Activated effector memory CD4-positive, alpha-beta T cell treated with anti-CD3 and anti-CD28 coated beads, Interleukin-2, amount 50 U/mL, for 16 hours (primary cell): ENCODE measurements around the gene RAMP1.

Experiments used
- DNase-seq: peaks from one replicate; pipeline ENCODE4 v3.0.0-alpha.2; 2020

The RAMP1 gene

DNA sequence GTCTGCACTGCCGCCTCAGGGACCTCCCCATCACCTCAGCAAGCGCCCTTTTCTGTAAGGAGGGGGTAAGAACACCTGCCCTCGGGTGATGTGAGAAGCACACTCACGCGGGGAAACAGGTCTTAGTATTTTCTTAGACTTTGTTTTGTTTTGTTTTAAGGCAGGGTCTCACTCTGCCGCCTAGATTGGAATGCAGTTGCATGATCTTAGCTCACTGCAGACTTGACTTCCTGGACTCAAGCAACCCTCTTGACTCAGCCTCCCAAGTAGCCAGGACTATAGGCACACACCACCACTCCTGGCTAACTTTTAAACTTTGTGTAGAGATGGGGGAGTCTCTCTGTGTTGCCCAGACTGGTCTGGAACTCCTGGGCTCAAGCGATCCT is 37.1 kb downstream of the RAMP1 start:
- peak; percentile 6 for DNase-seq

DNA sequence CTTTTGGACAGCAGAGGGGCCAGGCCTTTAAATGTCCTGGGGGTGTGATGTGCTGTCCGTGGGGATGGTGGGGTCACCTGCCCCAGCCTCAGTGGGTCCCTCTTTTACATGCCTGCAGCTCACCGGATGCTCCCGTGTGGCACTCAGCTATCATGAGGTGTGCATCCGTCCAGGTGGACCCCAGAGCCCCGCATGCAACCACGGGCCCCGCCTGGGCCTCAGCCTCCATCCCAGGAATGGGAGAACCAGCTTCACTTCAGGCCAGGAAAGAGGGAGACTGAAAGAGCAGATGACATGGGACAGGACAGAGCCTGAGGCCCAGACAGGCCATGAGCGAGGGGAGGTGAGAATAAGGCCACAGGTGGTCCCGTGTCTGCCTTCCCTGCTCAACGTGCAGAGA is 37.5 kb downstream of the RAMP1 start:
- DNase-seq = peak; percentile 53

DNA sequence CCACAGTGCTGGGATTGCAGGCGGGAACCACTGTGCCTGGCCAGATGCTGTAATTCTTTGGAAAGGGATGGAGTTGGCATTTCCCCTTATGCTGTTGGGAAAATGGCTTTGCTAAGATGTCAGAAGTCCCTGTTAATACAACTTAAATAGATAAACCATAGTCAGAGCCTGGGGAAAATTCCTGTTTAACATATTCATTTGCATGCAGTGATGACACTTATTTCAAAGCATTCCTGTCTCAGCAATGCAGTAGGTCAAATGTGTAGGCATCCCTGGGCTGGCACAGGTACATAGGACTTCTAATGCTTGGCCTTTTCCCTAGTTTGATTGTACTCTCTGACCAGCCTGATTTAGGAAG is 38.6 kb downstream of the RAMP1 start:
- DNase-seq = no peak

DNA sequence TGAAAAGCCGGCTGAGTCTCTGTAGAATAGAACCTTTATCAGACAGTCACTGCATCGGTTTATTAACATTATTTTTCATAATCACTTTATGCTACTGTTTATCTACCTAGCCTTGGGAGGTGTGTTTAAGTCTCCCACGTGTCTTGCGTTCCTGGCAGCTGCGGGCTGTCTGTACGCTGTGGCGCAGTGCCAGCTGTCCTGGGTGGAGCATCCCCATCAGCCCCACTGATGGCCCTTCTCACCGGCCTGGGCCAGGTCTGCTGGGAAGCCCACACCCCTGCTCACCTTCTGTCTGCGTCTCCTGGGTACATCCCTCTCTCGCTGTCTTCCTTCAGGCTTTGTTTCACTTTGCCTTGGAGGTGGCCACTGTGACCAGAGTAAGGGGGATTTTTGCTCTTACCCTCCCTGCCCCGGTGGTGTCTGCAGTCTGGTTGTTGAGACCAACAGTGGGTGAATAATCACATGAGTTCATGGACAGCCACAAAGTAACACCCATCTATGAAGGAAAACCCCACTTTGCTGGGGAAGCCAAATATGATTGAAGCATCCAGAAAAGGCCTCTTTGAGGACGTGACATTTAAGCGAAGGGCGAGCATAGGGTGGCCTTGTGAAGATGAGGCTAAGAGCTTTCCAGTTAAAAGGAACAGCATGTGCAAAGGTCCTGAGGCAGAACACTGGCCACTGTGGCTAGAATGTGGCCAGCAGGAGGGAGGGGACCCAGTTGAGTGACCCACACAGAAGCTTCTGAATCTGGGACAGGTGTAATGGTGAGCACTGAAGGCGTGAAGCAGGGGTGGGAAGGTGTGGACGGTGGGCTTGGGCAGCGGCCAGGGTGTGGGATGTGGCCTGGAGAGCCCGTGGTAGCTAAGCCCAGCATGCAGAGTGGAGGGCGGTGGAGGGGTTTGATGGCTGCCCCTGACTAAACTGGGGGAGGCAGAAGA is 41.7 kb downstream of the RAMP1 start:
- peak; percentile 51 for DNase-seq

DNA sequence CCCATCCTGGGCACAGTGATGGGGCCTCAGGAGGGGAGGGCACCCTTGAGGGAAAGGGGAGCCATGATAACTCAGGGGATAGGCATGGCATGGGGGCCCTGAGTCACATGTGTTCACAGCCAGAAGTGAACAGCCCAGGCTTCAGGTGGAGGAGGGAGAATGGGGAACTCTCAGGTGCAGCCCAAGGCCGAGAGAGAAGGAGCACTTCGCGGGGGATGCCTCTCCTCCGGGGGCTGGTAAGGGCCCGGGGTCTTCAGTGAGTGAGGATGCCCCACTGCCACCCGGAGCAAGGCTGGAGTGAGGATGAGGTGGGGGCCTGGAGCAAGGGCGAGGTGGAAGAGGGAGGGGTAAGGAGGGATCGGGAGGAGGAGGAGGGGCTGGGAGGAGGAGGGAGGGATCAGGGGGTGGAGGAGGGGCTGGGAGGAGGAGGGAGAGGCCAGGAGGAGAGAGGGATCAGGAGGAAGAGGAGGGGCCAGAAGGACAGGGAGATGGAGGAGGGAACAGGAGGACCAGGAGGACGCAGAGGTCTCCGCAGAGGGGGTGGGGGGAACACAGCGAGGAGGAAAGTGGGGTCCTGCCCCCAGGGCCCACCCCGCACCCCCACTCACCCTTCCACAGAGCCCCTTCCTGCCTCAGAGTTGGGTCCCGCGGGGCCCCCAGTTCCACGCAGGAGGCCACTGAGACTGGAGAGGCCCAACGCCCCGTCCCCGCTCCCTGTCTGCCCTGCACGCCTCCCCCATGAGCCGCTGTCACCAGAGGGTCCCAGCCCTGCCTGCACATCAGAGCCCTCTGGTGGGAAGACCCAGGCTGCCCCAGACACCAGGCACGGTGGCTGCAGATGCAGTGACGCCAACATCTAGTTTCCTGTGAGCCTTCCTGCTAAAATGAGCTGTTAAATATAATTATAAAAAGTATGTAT is 42.8 kb downstream of the RAMP1 start:
- DNase-seq = peak; percentile 48

DNA sequence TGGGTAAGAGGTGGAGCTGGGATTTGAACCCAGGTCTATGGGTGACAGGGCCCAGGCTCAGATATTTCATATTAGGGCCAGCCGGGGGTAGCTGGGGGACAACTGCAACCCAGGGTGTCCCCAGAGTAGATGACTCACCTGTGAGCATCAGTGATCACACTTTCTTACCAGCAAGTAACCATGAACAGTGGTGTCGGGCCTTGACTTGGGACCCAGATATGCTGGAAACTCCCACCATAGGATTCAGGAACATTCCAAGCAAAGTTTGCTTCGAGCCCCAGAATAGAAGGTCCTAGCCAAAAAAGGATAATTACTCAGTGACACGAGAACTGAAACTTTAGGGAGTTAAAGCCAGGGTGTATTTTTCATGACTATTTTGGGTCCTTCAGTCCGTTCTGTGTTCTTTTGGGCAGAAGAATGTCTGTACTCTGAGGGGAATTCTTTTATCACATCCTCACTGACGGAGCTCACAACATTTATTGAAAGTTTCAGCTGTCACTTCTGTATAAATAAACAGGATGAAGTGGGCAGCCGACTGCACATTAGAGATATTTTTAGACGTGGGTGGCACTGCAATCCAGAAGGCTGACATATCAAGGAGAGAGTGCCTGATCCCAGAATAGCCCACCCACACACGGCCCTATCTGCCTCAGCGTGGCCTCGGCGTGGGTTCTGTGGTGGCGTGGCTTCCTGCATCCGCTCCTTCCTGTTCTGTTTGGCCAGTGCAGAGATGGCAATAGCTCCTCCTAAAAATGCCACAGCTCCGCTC is 45.6 kb downstream of the RAMP1 start:
- peak; percentile 44 for DNase-seq

DNA sequence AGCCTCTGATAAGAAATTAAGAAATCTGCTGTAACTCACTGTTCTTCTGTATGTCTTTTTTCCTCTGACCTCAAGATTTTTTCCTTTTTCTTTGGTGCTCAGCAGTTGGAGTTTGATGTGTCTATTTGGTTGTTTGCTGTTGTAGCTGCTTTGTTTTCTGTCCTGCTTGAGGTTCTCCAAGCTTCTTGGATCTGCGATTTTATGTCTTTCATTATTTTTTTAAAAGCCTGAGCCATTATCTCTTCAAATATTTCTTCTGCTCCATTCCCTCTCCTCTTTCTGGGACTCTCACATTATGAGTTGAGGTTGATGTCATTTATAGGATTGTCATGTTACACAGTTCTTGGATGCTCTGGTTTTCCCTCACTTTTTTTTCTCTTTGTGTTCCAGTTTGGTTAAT is 47.7 kb downstream of the RAMP1 start:
- DNase-seq = no peak

DNA sequence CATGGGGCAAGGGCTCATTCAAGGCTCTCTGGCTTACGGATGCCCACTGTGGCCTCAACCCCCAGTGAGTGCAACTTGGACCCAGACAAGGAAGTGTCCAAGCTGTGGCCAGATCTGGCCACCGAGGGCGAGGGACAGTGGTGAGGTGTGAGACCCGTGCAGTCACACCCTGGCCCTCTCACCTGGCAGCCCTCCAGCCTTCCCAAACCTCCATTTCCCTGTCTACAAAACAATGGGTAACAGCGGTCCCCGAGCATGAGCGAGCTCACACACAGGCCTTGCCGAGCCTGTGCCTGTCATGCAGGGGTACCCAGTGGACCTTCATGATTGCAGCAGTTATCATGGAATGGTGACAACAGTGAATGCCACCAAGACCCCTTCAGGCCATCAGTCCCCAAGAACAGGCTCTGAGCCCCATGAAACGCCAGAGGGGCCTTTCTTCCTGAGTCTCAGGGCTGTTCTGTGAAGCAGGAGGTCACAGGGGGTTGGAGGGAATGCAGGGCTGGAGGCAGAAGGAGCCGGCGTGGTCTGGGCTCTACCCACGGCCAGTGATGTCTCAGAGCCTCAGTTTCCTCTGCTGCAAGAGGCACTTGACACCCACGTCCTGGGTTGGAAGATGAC is 49.8 kb downstream of the RAMP1 start:
- DNase-seq = peak; percentile 51

DNA sequence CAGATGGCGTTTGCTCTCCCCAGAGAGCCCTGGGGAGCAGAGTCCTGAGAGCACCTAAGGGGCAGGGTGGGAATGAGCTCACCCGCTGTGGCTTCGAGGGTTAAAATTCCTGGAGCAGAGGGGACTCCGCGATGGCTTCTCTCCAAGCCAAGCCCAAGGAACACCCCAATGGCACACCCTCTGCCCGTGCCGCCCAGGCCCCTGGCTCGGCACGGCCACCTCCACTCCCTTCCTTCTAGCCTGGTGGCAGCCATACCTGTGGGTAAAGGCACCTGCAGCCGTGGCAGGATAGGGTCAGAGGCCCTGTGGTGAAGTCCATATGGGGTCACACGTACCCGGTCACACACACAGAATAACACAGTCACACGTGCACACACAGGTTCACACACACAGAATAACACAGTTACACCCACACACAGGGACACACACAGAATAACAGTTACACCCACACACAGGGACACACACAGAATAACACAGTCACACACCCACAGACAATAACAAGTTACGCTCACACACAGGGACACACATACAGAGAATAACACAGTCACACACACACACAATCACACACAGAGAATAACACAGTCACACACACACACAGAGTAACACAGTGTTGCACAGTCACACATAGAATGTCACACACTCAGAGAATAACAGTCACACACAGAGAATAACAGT is 50.5 kb downstream of the RAMP1 start:
- DNase-seq = peak; percentile 48

DNA sequence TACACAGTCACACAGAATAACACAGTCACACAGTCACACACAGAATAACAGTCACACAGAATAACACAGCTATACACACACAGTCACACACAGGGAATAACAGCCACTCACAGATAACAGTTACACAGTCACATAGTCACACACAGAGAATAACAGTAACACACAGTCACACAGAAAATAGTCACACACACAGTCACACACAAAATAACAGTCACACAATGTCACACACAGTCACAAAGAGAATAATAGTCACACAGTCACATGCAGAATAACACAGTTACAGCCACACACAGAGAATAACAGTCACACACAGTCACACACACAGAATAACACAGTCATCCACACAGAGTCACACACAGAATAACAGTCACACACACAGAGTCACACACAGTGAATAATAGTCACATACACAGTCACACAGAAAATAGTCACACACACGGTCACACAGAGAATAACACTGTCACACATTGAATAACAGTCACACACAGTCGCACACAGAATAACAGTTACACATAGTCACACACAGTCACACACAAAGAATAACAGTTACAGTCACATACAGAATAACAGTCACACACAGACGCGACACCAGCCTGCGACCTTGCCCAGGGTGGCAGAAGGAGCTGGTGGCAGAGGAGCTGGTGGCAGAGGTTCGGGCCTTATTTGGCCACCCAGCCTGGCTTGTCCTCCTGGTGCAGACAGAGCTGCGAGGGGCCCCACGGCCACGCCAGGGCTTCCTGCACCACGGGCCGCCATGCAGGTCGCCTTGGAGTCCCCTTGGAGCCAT is 51.3 kb downstream of the RAMP1 start:
- DNase-seq = peak; percentile 50

DNA sequence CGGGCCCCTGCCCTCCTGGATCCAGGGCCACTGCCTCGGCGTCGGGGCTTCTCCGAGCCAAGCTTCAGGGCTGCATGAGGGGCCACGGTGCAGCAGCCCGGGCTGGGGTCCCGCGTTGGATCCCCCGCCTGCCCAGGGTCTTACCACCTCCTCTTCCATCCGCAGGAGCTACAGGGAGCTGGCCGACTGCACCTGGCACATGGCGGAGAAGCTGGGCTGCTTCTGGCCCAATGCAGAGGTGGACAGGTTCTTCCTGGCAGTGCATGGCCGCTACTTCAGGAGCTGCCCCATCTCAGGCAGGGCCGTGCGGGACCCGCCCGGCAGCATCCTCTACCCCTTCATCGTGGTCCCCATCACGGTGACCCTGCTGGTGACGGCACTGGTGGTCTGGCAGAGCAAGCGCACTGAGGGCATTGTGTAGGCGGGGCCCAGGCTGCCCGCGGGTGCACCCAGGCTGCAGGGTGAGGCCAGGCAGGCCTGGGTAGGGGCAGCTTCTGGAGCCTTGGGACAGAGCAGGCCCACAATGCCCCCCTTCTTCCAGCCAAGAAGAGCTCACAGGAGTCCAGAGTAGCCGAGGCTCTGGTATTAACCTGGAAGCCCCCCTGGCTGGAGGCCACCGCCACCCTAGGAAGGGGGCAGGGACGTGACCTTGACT is 52.1 kb downstream of the RAMP1 start:
- DNase-seq = peak; percentile 58

DNA sequence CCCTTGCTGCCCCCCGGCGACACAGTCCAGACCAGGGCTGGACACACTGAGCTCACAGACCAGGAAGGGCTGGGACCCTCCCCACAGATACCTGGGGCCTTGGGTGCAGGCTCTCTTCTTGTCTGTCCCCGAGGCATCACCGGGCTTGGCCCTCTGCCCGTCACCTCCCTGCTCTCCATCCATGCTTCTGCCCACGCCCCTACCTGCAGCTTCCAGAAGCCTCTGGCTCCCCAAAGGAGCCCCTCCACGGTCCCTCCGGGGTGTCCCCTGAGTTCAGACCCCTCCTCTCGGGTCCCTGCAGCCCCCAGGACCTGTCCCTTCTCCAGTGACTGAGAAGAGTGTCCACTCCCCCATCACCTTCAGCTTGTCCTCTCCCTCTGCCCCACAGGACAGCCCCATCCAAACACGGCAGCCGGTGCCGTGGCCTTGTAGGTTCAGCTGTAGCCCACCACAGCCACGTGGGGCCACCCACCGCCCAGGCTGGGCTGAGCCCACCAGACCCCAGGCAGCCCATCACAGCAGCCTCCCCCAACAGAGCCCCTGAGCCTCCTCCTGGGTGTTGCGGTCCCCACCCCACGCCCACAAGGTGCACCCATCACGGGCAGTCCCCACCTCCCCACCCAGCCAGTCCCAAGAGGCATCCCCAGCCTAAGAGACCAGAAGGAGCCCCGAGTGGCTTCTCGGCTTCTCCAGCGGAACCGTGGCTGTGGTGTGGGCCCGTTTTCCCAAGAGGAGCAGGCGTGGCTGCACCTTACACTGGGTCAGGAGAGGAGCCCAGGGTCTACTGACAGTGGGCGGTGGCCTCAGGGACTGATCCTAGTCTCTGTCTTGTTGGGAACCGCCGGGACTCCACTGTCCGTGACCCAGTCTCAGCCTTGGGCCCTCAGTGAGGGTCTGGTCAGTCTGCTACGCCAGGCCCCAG is 53.1 kb downstream of the RAMP1 start:
- DNase-seq = peak; percentile 57

DNA sequence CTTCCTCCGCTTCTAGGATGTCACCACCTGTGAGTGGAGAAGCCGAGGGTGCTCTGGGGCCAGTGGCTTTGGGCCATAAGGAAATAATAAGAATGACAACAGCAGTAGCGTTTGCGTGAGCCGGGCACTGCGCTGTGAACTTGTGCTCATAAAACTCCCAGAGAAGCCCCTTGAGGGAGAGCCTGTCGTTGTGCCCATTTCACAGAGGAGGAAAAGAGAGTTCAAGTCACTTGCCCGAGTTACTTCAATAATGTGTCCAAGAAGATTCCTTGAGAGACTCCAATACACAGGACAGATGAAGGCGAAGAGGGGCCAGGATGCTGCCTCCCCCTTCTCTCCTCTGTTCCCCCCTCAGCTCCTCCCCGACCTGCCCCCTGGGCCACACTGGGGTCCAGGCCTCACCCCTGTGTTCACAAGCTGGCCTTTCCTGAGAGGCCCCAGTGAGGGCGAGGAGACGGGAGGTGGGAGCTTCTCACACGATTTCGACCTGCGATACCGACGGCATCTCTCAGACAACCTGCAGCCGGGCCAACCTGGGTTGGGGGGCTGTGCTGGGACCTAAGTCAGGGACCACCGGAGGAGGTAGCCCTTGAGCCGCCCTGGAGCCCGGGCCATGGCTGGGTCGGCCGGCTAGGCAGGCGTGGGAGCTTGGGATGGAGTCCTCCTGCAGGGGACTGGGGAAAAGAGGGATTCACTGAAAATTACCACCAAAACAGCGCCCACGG is 53.9 kb downstream of the RAMP1 start:
- peak; percentile 57 for DNase-seq

DNA sequence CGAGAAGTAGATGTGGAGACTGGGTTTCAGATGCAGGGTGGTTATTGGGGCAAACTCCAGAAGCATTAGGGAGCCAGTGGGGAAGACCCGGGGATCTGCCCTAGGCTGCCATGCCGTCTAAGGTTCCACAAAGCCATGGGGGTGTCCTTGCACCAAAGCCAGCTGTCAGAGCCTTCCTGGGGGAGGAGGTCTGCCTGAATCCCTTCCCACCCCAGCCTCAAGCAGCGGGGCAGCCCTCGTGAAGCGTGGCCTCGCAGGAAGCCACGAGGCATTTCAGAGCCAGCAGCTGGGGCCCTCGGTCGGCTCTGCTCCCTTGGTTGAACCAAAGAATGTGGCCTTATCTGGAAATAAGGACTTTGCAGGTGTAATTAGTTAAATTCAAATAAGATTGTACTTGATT is 56.2 kb downstream of the RAMP1 start:
- DNase-seq = peak; percentile 44

DNA sequence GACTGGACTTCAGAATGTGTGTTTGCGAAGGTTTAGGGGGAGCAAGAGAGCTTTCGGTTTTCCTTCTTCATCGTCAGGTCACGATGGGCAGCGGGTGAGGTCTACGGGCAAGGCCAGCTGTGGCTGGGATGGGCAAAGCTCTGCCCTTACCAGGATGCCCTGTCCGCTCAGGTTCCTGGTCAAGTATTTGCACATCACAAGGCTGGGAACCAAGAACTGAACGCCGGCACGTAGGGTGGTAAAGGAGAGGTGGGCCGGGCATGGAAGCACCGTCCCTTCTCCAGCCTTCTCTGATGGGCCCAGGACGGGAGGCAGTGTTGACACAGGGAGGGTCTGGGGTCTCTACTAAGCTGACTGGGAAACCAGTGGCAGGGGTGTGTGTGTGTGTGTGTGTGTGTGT is 56.9 kb downstream of the RAMP1 start:
- DNase-seq = peak; percentile 25

DNA sequence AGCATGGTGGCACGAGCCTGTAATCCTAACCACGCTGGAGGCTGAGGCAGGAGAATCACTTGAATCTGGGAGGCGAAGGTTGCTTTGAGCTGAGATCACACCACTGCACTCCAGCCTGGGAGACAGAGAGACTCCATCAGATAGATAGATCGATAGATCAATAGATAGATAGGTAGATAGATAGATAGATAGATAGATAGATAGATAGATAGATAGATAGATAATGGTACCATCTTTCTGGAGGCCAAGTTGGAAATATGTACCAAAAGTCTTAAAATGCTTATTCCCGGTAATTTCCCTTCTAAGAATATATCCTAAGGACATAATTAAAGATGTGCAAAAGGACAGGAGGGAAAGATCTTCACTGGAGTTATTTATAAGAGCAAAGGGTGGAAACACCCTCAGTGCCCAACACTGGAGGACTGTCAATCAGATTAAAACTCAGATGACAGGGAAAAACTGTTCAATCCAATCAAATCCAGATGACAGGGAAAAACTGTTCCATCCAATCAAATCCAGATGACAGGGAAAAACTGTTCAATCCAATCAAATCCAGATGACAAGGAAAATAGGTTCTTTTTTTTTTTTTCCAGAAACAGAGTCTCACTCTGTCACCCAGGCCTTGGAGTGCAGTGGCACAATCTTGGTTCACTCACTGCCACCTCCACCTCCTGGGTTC is 58.4 kb downstream of the RAMP1 start:
- DNase-seq = no peak

DNA sequence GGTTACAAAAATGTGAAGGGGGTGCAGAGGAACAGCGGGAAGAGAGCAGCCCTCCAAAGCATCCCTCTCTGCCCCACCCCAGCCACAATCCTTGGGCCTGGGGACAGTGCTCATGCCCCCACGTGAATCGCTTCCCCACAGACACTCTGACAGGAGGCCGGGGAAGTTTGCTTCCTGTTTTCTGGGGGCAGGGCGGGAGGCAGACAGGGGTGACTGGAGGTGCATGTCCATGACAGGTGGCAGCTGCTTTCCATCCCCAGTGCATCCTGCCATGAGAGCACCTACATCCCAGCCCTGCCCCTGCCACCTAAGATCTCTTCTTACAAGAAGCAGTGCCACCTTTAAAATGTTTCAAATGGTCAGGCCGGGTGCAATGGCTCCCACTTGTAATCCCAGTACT is 60.2 kb downstream of the RAMP1 start:
- peak; percentile 41 for DNase-seq

DNA sequence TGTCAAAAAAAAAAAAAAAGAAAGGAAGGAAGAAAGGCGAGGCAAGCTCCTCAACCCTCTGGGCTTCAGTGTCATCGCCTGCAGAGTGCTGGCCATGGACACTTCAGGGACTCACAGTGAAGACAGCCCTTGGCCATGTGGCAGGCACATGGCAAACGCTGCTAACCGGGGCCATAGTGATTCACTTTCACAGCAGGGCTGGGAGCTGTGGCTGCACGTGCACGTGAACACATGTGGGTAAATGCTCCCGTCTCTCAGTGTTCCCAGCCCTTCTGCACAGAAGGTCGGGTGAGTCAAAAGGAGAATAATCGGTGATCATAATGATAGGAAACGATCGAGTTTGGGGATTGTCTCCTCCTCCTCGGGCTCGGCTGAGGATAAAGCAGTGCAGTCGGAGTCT is 61.2 kb downstream of the RAMP1 start:
- DNase-seq = peak; percentile 49
